Skeletal muscle tissue (tissue), 4 donors: ENCODE results near the gene GRM7. TPM values are rescaled to one million over a fixed set of nuclear protein-coding genes. Genes with fewer than 3 reads are reported as not detected.

Source experiments
- H3K27ac ChIP-seq: one replicate; pipeline ENCODE4 v1.7.0; 2013; ENCODE audit warnings: mild to moderate bottlenecking, low read depth, low read length, inconsistent platforms
- H3K27me3 ChIP-seq, 3 donors: one replicate each; pipeline ENCODE4 v1.7.0; 2013; ENCODE audit warnings: low read length in 3 of 3; ENCODE audit not compliant: control insufficient read depth in 3 of 3, insufficient read depth in 3 of 3
- H3K36me3 ChIP-seq, 3 donors: one replicate each; pipeline ENCODE4 v1.7.0; 2013; ENCODE audit warnings: low read length in 3 of 3; ENCODE audit not compliant: control insufficient read depth in 3 of 3, insufficient read depth in 3 of 3
- H3K4me1 ChIP-seq, 3 donors: one replicate each; pipeline ENCODE4 v1.7.0; 2013; ENCODE audit warnings: low read length in 3 of 3, mild to moderate bottlenecking in 3 of 3; ENCODE audit not compliant: control insufficient read depth in 3 of 3, insufficient read depth in 3 of 3
- H3K4me3 ChIP-seq, 3 donors: one replicate each; pipeline ENCODE4 v1.7.0; 2013; ENCODE audit warnings: low read length in 3 of 3
- H3K9ac ChIP-seq, 3 donors: one replicate each; pipeline ENCODE4 v1.7.0; 2013; ENCODE audit warnings: low read length in 3 of 3, mild to moderate bottlenecking in 3 of 3, moderate library complexity in 2 of 3, low read depth in 1 of 3
- H3K9me3 ChIP-seq, 3 donors: one replicate each; pipeline ENCODE4 v1.7.0; 2013; ENCODE audit warnings: low read length in 3 of 3; ENCODE audit not compliant: control insufficient read depth in 3 of 3
- total RNA-seq: library from RNA; depleted of rRNA; stranded (reverse); fragments of >200 nt; gene quantifications from one replicate; pipeline ENCODE4 v1.2.3, GENCODE V29; 2014
- donor health status: Osteomylitis.

Gene GRM7
- total RNA-seq, 1 donor from 2014 or later, result 1.0 TPM

GRCh38 chr3:7423995-7424394, 563.1 kb downstream of the GRM7 start:
- H3K4me3 ChIP-seq, result no peak overlapping the region
- H3K9me3 ChIP-seq, result no peaks in the 10 kb centered on the region
- H3K27ac ChIP-seq, result no peak overlapping the region
- no peaks in the 10 kb centered on the region for H3K27me3 ChIP-seq
- H3K9ac ChIP-seq, result no peak overlapping the region
- no peaks in the 10 kb centered on the region for H3K4me1 ChIP-seq
- no peaks in the 10 kb centered on the region for H3K36me3 ChIP-seq

- Histone ChIP-seq H3K9ac (no peak overlapping the region), H3K36me3 (no peaks in the 10 kb centered on the region)
Observed at GRCh38 chr3:7428206-7428718, 567.3 kb downstream of the GRM7 start.

DNA sequence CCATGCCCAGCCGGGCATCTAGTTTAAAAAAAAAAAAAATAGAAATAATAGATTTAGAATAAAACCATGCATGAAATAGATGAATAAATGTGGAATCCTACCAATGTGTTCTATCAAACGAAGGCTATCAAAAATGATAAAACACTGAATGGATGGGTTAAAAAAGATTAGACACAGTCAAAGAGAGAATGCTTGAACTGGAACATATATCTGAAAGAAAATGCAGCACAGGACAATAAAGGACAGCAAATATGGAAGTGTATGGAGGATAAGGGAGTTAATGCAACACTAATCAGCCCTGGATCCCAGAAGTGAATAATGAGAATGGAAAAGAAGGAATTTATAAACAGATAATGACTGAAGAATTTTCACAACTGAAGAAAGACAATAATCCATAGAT, 571.7 kb downstream of the GRM7 start:
- H3K4me1 ChIP-seq, result no peaks in the 10 kb centered on the region
- H3K4me3 ChIP-seq, result no peak overlapping the region
- H3K36me3 ChIP-seq, result no peaks in the 10 kb centered on the region
- H3K9me3 ChIP-seq, result peaks cover 0 to 3% (median 3%) of the 10 kb centered on the region in 3 donors
- no peak overlapping the region for H3K9ac ChIP-seq
- no peak overlapping the region for H3K27ac ChIP-seq
- no peaks in the 10 kb centered on the region for H3K27me3 ChIP-seq

More at GRCh38 chr3:7428206-7428718, 567.3 kb downstream of the GRM7 start:
- Histone ChIP-seq H3K4me3 (no peak overlapping the region), H3K4me1 (no peaks in the 10 kb centered on the region), H3K27ac (no peak overlapping the region), H3K27me3 (no peaks in the 10 kb centered on the region), H3K9me3 (peaks cover 0 to 3% (median 2%) of the 10 kb centered on the region in 3 donors)

- no peaks in the 10 kb centered on the region for H3K4me1 ChIP-seq
- peaks cover 0 to 3% (median 3%) of the 10 kb centered on the region in 3 donors for H3K9me3 ChIP-seq
- no peaks in the 10 kb centered on the region for H3K36me3 ChIP-seq
- no peak overlapping the region for H3K4me3 ChIP-seq
- H3K27ac ChIP-seq, result no peak overlapping the region
- H3K9ac ChIP-seq, result no peak overlapping the region
- H3K27me3 ChIP-seq, result no peaks in the 10 kb centered on the region
Observed at GRCh38 chr3:7433073-7433472, 572.2 kb downstream of the GRM7 start.

- H3K9me3 ChIP-seq, result peaks cover 0 to 3% (median 3%) of the 10 kb centered on the region in 3 donors
- H3K27ac ChIP-seq, result no peak overlapping the region
- no peaks in the 10 kb centered on the region for H3K27me3 ChIP-seq
- H3K4me3 ChIP-seq, result no peak overlapping the region
- H3K9ac ChIP-seq, result no peak overlapping the region
- H3K36me3 ChIP-seq, result no peaks in the 10 kb centered on the region
- H3K4me1 ChIP-seq, result no peaks in the 10 kb centered on the region
Observed at GRCh38 chr3:7436542-7436941, 575.6 kb downstream of the GRM7 start.

DNA sequence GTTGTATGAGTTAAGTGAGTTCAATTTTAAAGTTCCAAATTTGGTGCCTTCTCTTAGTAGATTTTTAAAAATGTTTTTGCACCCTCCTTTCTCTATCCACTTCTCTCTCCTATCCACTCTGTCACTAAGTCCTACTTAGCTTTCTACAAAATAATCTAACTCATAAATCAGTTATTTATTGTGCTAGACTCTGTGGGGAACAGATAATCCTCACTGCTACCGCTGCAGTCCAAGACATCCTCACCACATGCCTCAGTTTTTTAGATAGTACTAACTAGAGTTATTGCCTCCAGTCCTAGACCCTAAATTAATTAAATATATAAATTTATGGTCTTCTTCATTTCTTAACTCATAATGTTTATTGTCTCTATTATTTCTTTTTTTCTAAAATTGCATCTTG, 576.3 kb downstream of the GRM7 start:
- no peak overlapping the region for H3K4me3 ChIP-seq
- no peaks in the 10 kb centered on the region for H3K27me3 ChIP-seq
- no peaks in the 10 kb centered on the region for H3K36me3 ChIP-seq
- H3K27ac ChIP-seq, result no peak overlapping the region
- H3K4me1 ChIP-seq, result no peaks in the 10 kb centered on the region
- peaks cover 0 to 6% (median 3%) of the 10 kb centered on the region in 3 donors for H3K9me3 ChIP-seq
- H3K9ac ChIP-seq, result no peak overlapping the region

- no peaks in the 10 kb centered on the region for H3K27me3 ChIP-seq
- no peaks in the 10 kb centered on the region for H3K4me1 ChIP-seq
- H3K36me3 ChIP-seq, result no peaks in the 10 kb centered on the region
- no peak overlapping the region for H3K4me3 ChIP-seq
- H3K9me3 ChIP-seq, result peaks cover 0 to 3% (median 0%) of the 10 kb centered on the region in 3 donors
- H3K27ac ChIP-seq, result no peak overlapping the region
- no peak overlapping the region for H3K9ac ChIP-seq
Observed at GRCh38 chr3:7439101-7439680, 578.3 kb downstream of the GRM7 start.

DNA sequence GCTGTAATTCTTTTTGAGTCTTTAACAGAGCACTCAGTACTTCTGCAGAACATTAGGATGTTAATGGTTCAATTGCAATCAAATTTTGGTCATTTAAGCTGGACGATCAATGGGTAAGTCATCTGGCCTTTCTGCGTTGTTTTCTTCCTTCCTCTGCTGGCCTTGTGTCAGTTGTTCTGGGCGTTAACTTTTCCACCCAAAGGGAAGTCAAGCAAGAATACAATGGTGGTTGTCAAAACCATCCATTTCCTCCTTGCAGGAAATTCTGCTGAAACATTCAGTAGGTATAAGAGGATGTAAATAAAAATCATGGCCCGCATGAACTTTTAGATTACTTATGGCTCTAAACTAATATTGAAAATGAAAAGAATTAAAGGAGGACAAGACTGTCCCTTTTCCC, 584.0 kb downstream of the GRM7 start:
- H3K27ac ChIP-seq, result no peak overlapping the region
- H3K36me3 ChIP-seq, result no peaks in the 10 kb centered on the region
- H3K9ac ChIP-seq, result no peak overlapping the region
- H3K27me3 ChIP-seq, result no peaks in the 10 kb centered on the region
- no peak overlapping the region for H3K4me3 ChIP-seq
- H3K4me1 ChIP-seq, result no peaks in the 10 kb centered on the region
- peaks cover 0 to 3% (median 0%) of the 10 kb centered on the region in 3 donors for H3K9me3 ChIP-seq

GRCh38 chr3:7445331-7445730, 584.4 kb downstream of the GRM7 start:
- no peaks in the 10 kb centered on the region for H3K4me1 ChIP-seq
- no peak overlapping the region for H3K9ac ChIP-seq
- no peaks in the 10 kb centered on the region for H3K36me3 ChIP-seq
- no peak overlapping the region for H3K27ac ChIP-seq
- no peaks in the 10 kb centered on the region for H3K27me3 ChIP-seq
- H3K9me3 ChIP-seq, result peaks cover 0 to 3% (median 0%) of the 10 kb centered on the region in 3 donors
- H3K4me3 ChIP-seq, result no peak overlapping the region

DNA sequence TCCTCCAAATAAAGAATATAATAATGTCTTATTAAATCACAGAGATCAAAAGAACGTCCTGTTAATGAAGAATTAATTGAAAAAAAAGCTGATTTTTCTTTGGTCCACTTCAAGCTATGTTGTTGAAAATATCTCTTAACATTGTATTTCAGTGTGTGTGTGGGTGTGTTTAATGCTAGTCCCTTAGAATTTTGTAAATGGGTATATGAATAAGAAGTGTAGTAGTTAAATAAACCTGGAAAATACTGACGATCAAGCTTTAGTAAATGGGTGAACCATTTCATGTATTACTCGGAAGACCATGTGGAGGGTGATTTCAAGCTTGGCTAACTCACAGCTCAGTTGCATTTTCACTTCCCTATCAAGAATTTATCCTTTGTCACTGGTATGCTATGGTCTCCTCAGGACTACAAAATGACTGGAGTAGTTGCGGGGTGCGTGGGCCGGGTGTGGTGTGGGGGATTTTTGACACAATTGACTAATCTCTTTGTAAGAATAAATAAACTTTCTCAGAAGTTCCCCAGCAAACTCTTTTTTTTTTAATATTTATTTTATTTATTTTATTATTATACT, 586.4 kb downstream of the GRM7 start:
- Histone ChIP-seq H3K9ac (no peak overlapping the region), H3K36me3 (no peaks in the 10 kb centered on the region), H3K4me1 (no peaks in the 10 kb centered on the region), H3K4me3 (no peak overlapping the region), H3K27ac (no peak overlapping the region), H3K9me3 (no peaks in the 10 kb centered on the region), H3K27me3 (no peaks in the 10 kb centered on the region)
